NT2/D1 (cell line): ENCODE results near the gene LANCL2.
"Not testable (repeated sequence)": the region's sequence is repeated elsewhere in the genome, so short reads cannot be mapped to it uniquely, and the experiment has no call there.

Source experiments
- DNase-seq: peaks from one replicate; pipeline ENCODE4 v3.0.0-alpha.2; 2011; ENCODE audit warnings: low read depth, low spot score
- H3K27me3 ChIP-seq: 2 replicates; pipeline ENCODE4 v1.6.0; 2011; ENCODE audit warnings: mild to moderate bottlenecking; ENCODE audit not compliant: insufficient read length, insufficient read depth
- H3K36me3 ChIP-seq: 2 replicates; pipeline ENCODE4 v1.6.1; 2011; ENCODE audit warnings: mild to moderate bottlenecking, low read length, mixed read lengths; ENCODE audit not compliant: insufficient read depth, insufficient read length
- H3K4me1 ChIP-seq: 2 replicates; pipeline ENCODE4 v1.5.1; 2011; ENCODE audit not compliant: insufficient read depth, insufficient read length
- H3K4me3 ChIP-seq: 2 replicates; pipeline ENCODE4 v1.5.1; 2011; ENCODE audit warnings: low read depth; ENCODE audit not compliant: insufficient read length
- H3K9ac ChIP-seq: 2 replicates; pipeline ENCODE4 v1.6.0; 2011; ENCODE audit warnings: low read depth; ENCODE audit not compliant: insufficient read length
- H3K9me3 ChIP-seq: 2 replicates; pipeline ENCODE4 v1.5.1; 2011; ENCODE audit warnings: mild to moderate bottlenecking, low read length; ENCODE audit not compliant: insufficient read depth
- SUZ12 ChIP-seq: IDR thresholded peaks from 2 replicates; pipeline ENCODE4 v1.6.1; 2011; ENCODE audit not compliant: insufficient read length, insufficient read depth; ENCODE audit errors: extremely low read depth
- YY1 ChIP-seq: IDR thresholded peaks from 2 replicates; pipeline ENCODE4 v1.6.1; 2011; ENCODE audit not compliant: insufficient read length, insufficient read depth
- ZNF274 ChIP-seq: IDR thresholded peaks from 2 replicates; pipeline ENCODE4 v1.6.1; 2011; ENCODE audit warnings: mild to moderate bottlenecking, low read depth, low read length

LANCL2 gene

GRCh38 chr7:55348502-55348901 is 16.6 kb upstream of the LANCL2 start:
- no peak for DNase-seq

GRCh38 chr7:55349121-55349520 is 16.0 kb upstream of the LANCL2 start:
- Histone ChIP-seq H3K27me3 (no peaks in the 10 kb centered on the region), H3K36me3 (no peaks in the 10 kb centered on the region), H3K4me3 (no peak overlapping the region), H3K4me1 (no peaks in the 10 kb centered on the region), H3K9ac (no peak overlapping the region), H3K9me3 (no peaks in the 10 kb centered on the region)
- no peak for TF ChIP-seq ZNF274
- no peak for TF ChIP-seq YY1
- no peak for TF ChIP-seq SUZ12
- DNase-seq: no peak

More at GRCh38 chr7:55348502-55348901, 16.6 kb upstream of the LANCL2 start:
- Histone ChIP-seq H3K36me3 (no peaks in the 10 kb centered on the region), H3K27me3 (no peaks in the 10 kb centered on the region), H3K9me3 (no peaks in the 10 kb centered on the region), H3K4me1 (no peaks in the 10 kb centered on the region), H3K4me3 (no peak overlapping the region), H3K9ac (no peak overlapping the region)
- TF ChIP-seq YY1 (no peak), SUZ12 (no peak), ZNF274 (no peak)

- no peak for DNase-seq
- H3K36me3 ChIP-seq: no peaks in the 10 kb centered on the region
- H3K9ac ChIP-seq: no peak overlapping the region
- H3K9me3 ChIP-seq: no peaks in the 10 kb centered on the region
- TF ChIP-seq YY1: no peak
- TF ChIP-seq SUZ12: no peak
- TF ChIP-seq ZNF274: no peak
- no peaks in the 10 kb centered on the region for H3K27me3 ChIP-seq
- no peak overlapping the region for H3K4me3 ChIP-seq
- H3K4me1 ChIP-seq: no peaks in the 10 kb centered on the region
These were observed 14.9 kb upstream of the LANCL2 start for GRCh38 chr7:55350281-55350680.

GRCh38 chr7:55351263-55351662 is 13.9 kb upstream of the LANCL2 start:
- H3K36me3 ChIP-seq: no peaks in the 10 kb centered on the region
- DNase-seq: no peak
- no peak overlapping the region for H3K9ac ChIP-seq
- no peaks in the 10 kb centered on the region for H3K4me1 ChIP-seq
- TF ChIP-seq YY1 (no peak), SUZ12 (no peak), ZNF274 (no peak)
- H3K9me3 ChIP-seq: no peaks in the 10 kb centered on the region
- no peak overlapping the region for H3K4me3 ChIP-seq
- H3K27me3 ChIP-seq: no peaks in the 10 kb centered on the region

GRCh38 chr7:55352947-55353273 is 12.2 kb upstream of the LANCL2 start:
- DNase-seq, H3K4me1 ChIP-seq, H3K9ac ChIP-seq, H3K27me3 ChIP-seq, H3K4me3 ChIP-seq, H3K9me3 ChIP-seq, H3K36me3 ChIP-seq: not testable (repeated sequence)

- no peaks in the 10 kb centered on the region for H3K36me3 ChIP-seq
- no peaks in the 10 kb centered on the region for H3K27me3 ChIP-seq
- DNase-seq: no peak
- H3K9me3 ChIP-seq: no peaks in the 10 kb centered on the region
- TF ChIP-seq YY1 (no peak), SUZ12 (no peak), ZNF274 (no peak)
- no peak overlapping the region for H3K4me3 ChIP-seq
- peaks cover 5% of the 10 kb centered on the region for H3K4me1 ChIP-seq
- no peak overlapping the region for H3K9ac ChIP-seq
These were observed 4.7 kb upstream of the LANCL2 start for GRCh38 chr7:55360486-55360885.

- H3K9me3 ChIP-seq: no peaks in the 10 kb centered on the region
- no peak overlapping the region for H3K9ac ChIP-seq
- H3K27me3 ChIP-seq: no peaks in the 10 kb centered on the region
- peaks cover 5% of the 10 kb centered on the region for H3K4me1 ChIP-seq
- DNase-seq: no peak
- no peak overlapping the region for H3K4me3 ChIP-seq
- TF ChIP-seq SUZ12 (no peak), YY1 (no peak), ZNF274 (no peak)
- H3K36me3 ChIP-seq: no peaks in the 10 kb centered on the region
These were observed 3.6 kb upstream of the LANCL2 start for GRCh38 chr7:55361560-55361959.

GRCh38 chr7:55362927-55363326 is 2.2 kb upstream of the LANCL2 start:
- H3K9me3 ChIP-seq: no peaks in the 10 kb centered on the region
- peaks cover 8% of the 10 kb centered on the region for H3K36me3 ChIP-seq
- DNase-seq: no peak
- H3K4me3 ChIP-seq: no peak overlapping the region
- H3K9ac ChIP-seq: no peak overlapping the region
- TF ChIP-seq SUZ12 (no peak), YY1 (no peak), ZNF274 (no peak)
- no peaks in the 10 kb centered on the region for H3K27me3 ChIP-seq
- H3K4me1 ChIP-seq: peaks cover 5% of the 10 kb centered on the region
